Right atrium auricular region (tissue), 2 donors: ENCODE data around the gene CREBZF. TPM values are rescaled to one million over a fixed set of nuclear protein-coding genes. Genes with fewer than 3 reads are reported as not detected.
A peak's percentile ranks its signal among the peaks of the same experiment; 100 is the strongest.

Source experiments
- DNase-seq: peaks from one replicate; pipeline ENCODE4 v3.0.0-alpha.2; 2019; ENCODE audit warnings: low spot score
- H3K27ac ChIP-seq, 2 donors: fragments of 200-600 bp; sonication (generic); 1 replicate in 1 of 2; 2 replicates in 1 of 2; pipeline ENCODE4 v1.5.1; 2016 to 2019
- H3K27me3 ChIP-seq, 2 donors: fragments of 200-600 bp; sonication (generic); one replicate each; pipeline versions ENCODE4 v1.5.1 to v1.6.0; 2017 to 2019
- H3K36me3 ChIP-seq: fragments of 200-600 bp; sonication (generic); one replicate; pipeline ENCODE4 v1.5.1; 2016
- H3K4me1 ChIP-seq, 2 donors: fragments of 200-600 bp; sonication (generic); one replicate each; pipeline versions ENCODE4 v1.5.1 to v1.6.0; 2017 to 2019
- H3K4me3 ChIP-seq, 2 donors: fragments of 200-600 bp; sonication (generic); 1 replicate in 1 of 2; 2 replicates in 1 of 2; pipeline ENCODE4 v1.5.1; 2017 to 2019; ENCODE audit warnings: mild to moderate bottlenecking in 1 of 2, moderate library complexity in 1 of 2
- H3K9me3 ChIP-seq, 2 donors: fragments of 200-600 bp; sonication (generic); one replicate each; pipeline ENCODE4 v1.5.1; 2019
- total RNA-seq, 2 donors: library from RNA; depleted of rRNA; stranded (reverse); fragments of >200 nt; gene quantifications; one replicate each; pipeline ENCODE4 v1.1.0, GENCODE V29; 2016
- TF ChIP-seq, protein P1 (sequence below), 2 donors: fragments of 200-600 bp; sonication (generic); IDR thresholded peaks; one replicate each; pipeline ENCODE4 v1.5.1; 2019; ENCODE audit warnings: antibody characterized with exemption in 2 of 2

CREBZF gene
- total RNA-seq, 2 donors from 2014 or later = 11.6 to 13.6 TPM

- H3K9me3 ChIP-seq = no peaks in the 10 kb centered on the region
- H3K4me3 ChIP-seq = peak overlapping the region in 1 of 2 donors; percentile 1
- H3K36me3 ChIP-seq = no peaks in the 10 kb centered on the region
- no peaks in the 10 kb centered on the region for H3K27me3 ChIP-seq
- no peak for DNase-seq
- no peak overlapping the region for H3K27ac ChIP-seq
- H3K4me1 ChIP-seq = peaks cover 0 to 11% of the 10 kb centered on the region in 2 donors
- TF ChIP-seq, protein P1, sequence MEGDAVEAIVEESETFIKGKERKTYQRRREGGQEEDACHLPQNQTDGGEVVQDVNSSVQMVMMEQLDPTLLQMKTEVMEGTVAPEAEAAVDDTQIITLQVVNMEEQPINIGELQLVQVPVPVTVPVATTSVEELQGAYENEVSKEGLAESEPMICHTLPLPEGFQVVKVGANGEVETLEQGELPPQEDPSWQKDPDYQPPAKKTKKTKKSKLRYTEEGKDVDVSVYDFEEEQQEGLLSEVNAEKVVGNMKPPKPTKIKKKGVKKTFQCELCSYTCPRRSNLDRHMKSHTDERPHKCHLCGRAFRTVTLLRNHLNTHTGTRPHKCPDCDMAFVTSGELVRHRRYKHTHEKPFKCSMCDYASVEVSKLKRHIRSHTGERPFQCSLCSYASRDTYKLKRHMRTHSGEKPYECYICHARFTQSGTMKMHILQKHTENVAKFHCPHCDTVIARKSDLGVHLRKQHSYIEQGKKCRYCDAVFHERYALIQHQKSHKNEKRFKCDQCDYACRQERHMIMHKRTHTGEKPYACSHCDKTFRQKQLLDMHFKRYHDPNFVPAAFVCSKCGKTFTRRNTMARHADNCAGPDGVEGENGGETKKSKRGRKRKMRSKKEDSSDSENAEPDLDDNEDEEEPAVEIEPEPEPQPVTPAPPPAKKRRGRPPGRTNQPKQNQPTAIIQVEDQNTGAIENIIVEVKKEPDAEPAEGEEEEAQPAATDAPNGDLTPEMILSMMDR (IDR thresholded peaks at IDR 0.05) = no peak
Observed at GRCh38 chr11:85643191-85643614, 21.7 kb downstream of the CREBZF start.

- Histone ChIP-seq H3K27ac (no peak overlapping the region), H3K27me3 (no peaks in the 10 kb centered on the region), H3K4me1 (peaks cover 0 to 2% of the 10 kb centered on the region in 2 donors), H3K4me3 (no peak overlapping the region), H3K9me3 (no peaks in the 10 kb centered on the region), H3K36me3 (peaks cover 14% of the 10 kb centered on the region)
- no peak for DNase-seq
- TF ChIP-seq, protein P1 (IDR thresholded peaks at IDR 0.05) = no peak
Observed at GRCh38 chr11:85634747-85635146, 30.2 kb downstream of the CREBZF start.

DNA sequence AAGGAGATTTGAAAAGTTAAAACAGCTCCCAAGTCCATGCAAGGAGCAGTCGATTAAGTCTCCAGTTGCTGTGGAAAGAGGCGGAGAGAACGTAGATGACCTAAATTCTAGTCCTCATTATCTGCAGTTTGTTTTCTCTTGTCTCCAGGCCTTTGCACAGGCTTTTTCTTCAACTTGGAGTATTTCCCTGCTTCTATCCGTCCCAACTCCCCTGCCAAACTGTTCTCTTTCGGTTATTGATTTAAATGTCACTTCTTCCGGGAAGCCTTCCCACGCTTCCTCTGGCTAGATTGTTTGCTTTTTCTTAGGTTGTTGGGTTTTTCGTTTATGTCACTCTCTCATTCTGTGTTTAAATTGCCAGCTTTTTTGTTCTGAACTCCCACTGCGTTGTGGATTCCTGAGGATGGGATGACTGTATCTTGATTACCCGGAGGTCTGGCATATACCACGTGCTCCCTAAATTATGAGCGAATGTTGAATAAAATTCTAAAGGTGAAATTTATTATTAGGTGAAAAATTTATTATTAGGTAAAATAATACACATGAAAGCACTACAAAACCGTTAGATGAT, 36.1 kb downstream of the CREBZF start:
- no peaks in the 10 kb centered on the region for H3K27me3 ChIP-seq
- peaks cover under 1% of the 10 kb centered on the region for H3K36me3 ChIP-seq
- DNase-seq = no peak
- H3K9me3 ChIP-seq = no peaks in the 10 kb centered on the region
- H3K27ac ChIP-seq = peak overlapping the region; percentile 87 to 93
- peaks cover 0 to 24% of the 10 kb centered on the region in 2 donors for H3K4me1 ChIP-seq
- H3K4me3 ChIP-seq = peak overlapping the region; percentile 67 to 76
- TF ChIP-seq, protein P1 (IDR thresholded peaks at IDR 0.05) = no peak

GRCh38 chr11:85627998-85628770, 36.7 kb downstream of the CREBZF start, which contains the start of gene TMEM126B:
TMEM126B (plus strand) TSS chr11:85628593; CDS start chr11:85628608, 15 bp downstream.
- Histone ChIP-seq H3K4me1 (peaks cover 0 to 24% of the 10 kb centered on the region in 2 donors), H3K9me3 (no peaks in the 10 kb centered on the region), H3K27ac (peak within 1 kb of the TSS; percentile 87 to 93), H3K36me3 (no peaks in the 10 kb centered on the region), H3K27me3 (no peaks in the 10 kb centered on the region), H3K4me3 (peak within 1 kb of the TSS; percentile 67 to 76)
- TF ChIP-seq, protein P1 (IDR thresholded peaks at IDR 0.05) = no peak
- peak; percentile 99 for DNase-seq

- no peak for DNase-seq
- TF ChIP-seq, protein P1 (IDR thresholded peaks at IDR 0.05) = no peak
- peaks cover 0 to 24% of the 10 kb centered on the region in 2 donors for H3K4me1 ChIP-seq
- H3K36me3 ChIP-seq = no peaks in the 10 kb centered on the region
- peak within 1 kb of the TSS; percentile 53 to 67 for H3K4me3 ChIP-seq
- no peaks in the 10 kb centered on the region for H3K27me3 ChIP-seq
- peak within 1 kb of the TSS; percentile 87 to 93 for H3K27ac ChIP-seq
- H3K9me3 ChIP-seq = no peaks in the 10 kb centered on the region
Observed at GRCh38 chr11:85627332-85627997, 37.5 kb downstream of the CREBZF start, which contains the start of gene DLG2. DLG2 (minus strand) TSS chr11:85627344.
